ENCODE results near the gene ATXN7L1.
A peak's percentile ranks its signal among the peaks of the same experiment; 100 is the strongest.

ATXN7L1 gene, protein sequence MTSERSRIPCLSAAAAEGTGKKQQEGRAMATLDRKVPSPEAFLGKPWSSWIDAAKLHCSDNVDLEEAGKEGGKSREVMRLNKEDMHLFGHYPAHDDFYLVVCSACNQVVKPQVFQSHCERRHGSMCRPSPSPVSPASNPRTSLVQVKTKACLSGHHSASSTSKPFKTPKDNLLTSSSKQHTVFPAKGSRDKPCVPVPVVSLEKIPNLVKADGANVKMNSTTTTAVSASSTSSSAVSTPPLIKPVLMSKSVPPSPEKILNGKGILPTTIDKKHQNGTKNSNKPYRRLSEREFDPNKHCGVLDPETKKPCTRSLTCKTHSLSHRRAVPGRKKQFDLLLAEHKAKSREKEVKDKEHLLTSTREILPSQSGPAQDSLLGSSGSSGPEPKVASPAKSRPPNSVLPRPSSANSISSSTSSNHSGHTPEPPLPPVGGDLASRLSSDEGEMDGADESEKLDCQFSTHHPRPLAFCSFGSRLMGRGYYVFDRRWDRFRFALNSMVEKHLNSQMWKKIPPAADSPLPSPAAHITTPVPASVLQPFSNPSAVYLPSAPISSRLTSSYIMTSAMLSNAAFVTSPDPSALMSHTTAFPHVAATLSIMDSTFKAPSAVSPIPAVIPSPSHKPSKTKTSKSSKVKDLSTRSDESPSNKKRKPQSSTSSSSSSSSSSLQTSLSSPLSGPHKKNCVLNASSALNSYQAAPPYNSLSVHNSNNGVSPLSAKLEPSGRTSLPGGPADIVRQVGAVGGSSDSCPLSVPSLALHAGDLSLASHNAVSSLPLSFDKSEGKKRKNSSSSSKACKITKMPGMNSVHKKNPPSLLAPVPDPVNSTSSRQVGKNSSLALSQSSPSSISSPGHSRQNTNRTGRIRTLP

GRCh38 chr7:105876091-105876963 lies at the start of gene ATXN7L1:
Gene ATXN7L1, minus strand, starts transcription at chr7:105876599. Its CDS starts 41 bp downstream, at chr7:105876558.
- Histone ChIP-seq H2AFZ (ENCODE audit: low read length) (peak within 1 kb of the TSS; percentile 97), H3K27me3 (replicated peaks; ENCODE audit: insufficient read depth, low read length) (peaks cover 10% of the 10 kb centered on the region), H3K36me3 (replicated peaks; ENCODE audit: insufficient read depth, low read length) (no peaks in the 10 kb centered on the region), H3F3A (ENCODE audit: insufficient read depth, low read length) (no peaks in the 10 kb centered on the region), H3K9ac (ENCODE audit: low read length) (peak within 1 kb of the TSS; percentile 66), H3K79me2 (ENCODE audit: low read length) (no peaks in the 10 kb centered on the region), H3K9me2 (replicated peaks; ENCODE audit: insufficient read depth, low read length) (no peaks in the 10 kb centered on the region), H3K9me3 (replicated peaks; ENCODE audit: insufficient read depth, low read length) (no peaks in the 10 kb centered on the region), H4K20me1 (ENCODE audit: insufficient read depth, low read length) (no peaks in the 10 kb centered on the region), H3K4me3 (ENCODE audit: low read length) (peak within 1 kb of the TSS; percentile 75), H3K4me2 (ENCODE audit: low read depth, low read length) (peak within 1 kb of the TSS; percentile 97), H3K27ac (ENCODE audit: low read length) (no peak within 1 kb of the TSS), H3K4me1 (ENCODE audit: low read length) (peaks cover 3% of the 10 kb centered on the region; the same call in 1 of the 2 replicates)
- peak; percentile 79 for DNase-seq
- TF ChIP-seq EZH2phosphoT487 (IDR thresholded peaks at IDR 0.05; ENCODE audit: low read length) (no peak), EZH2 (optimal IDR thresholded peaks at IDR 0.05; ENCODE audit: low read depth, low read length) (no peak)
- TF ChIP-seq, protein P1, sequence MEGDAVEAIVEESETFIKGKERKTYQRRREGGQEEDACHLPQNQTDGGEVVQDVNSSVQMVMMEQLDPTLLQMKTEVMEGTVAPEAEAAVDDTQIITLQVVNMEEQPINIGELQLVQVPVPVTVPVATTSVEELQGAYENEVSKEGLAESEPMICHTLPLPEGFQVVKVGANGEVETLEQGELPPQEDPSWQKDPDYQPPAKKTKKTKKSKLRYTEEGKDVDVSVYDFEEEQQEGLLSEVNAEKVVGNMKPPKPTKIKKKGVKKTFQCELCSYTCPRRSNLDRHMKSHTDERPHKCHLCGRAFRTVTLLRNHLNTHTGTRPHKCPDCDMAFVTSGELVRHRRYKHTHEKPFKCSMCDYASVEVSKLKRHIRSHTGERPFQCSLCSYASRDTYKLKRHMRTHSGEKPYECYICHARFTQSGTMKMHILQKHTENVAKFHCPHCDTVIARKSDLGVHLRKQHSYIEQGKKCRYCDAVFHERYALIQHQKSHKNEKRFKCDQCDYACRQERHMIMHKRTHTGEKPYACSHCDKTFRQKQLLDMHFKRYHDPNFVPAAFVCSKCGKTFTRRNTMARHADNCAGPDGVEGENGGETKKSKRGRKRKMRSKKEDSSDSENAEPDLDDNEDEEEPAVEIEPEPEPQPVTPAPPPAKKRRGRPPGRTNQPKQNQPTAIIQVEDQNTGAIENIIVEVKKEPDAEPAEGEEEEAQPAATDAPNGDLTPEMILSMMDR (IDR thresholded peaks at IDR 0.05; ENCODE audit: low read length) = peak; percentile 10

GRCh38 chr7:105926131-105926530 lies 49.7 kb upstream of the ATXN7L1 start:
- no peak for DNase-seq
- H3K9ac ChIP-seq (ENCODE audit: low read length) = no peak overlapping the region
- H3K9me3 ChIP-seq (replicated peaks; ENCODE audit: insufficient read depth, low read length) = no peaks in the 10 kb centered on the region
- no peaks in the 10 kb centered on the region for H3K79me2 ChIP-seq (ENCODE audit: low read length)
- H3K4me3 ChIP-seq (ENCODE audit: low read length) = no peak overlapping the region
- no peak overlapping the region for H2AFZ ChIP-seq (ENCODE audit: low read length)
- no peak for TF ChIP-seq EZH2phosphoT487 (IDR thresholded peaks at IDR 0.05; ENCODE audit: low read length)
- TF ChIP-seq, protein P1 (IDR thresholded peaks at IDR 0.05; ENCODE audit: low read length) = no peak
- no peak for TF ChIP-seq EZH2 (optimal IDR thresholded peaks at IDR 0.05; ENCODE audit: low read depth, low read length)
- no peaks in the 10 kb centered on the region for H3K36me3 ChIP-seq (replicated peaks; ENCODE audit: insufficient read depth, low read length)
- no peaks in the 10 kb centered on the region for H4K20me1 ChIP-seq (ENCODE audit: insufficient read depth, low read length)
- no peak overlapping the region for H3K4me2 ChIP-seq (ENCODE audit: low read depth, low read length)
- peaks cover 9% of the 10 kb centered on the region for H3F3A ChIP-seq (ENCODE audit: insufficient read depth, low read length)
- no peaks in the 10 kb centered on the region for H3K27me3 ChIP-seq (replicated peaks; ENCODE audit: insufficient read depth, low read length)
- H3K27ac ChIP-seq (ENCODE audit: low read length) = no peak overlapping the region
- 0 out of 2 replicates have a peak, but pooled peaks cover 4% of the 10 kb centered on the region for H3K4me1 ChIP-seq (ENCODE audit: low read length)
- no peaks in the 10 kb centered on the region for H3K9me2 ChIP-seq (replicated peaks; ENCODE audit: insufficient read depth, low read length)

- H3K27ac ChIP-seq (ENCODE audit: low read length) = no peak overlapping the region
- H3K9me2 ChIP-seq (replicated peaks; ENCODE audit: insufficient read depth, low read length) = no peaks in the 10 kb centered on the region
- peak; percentile 52 for DNase-seq
- H3K4me2 ChIP-seq (ENCODE audit: low read depth, low read length) = no peak overlapping the region
- H4K20me1 ChIP-seq (ENCODE audit: insufficient read depth, low read length) = no peaks in the 10 kb centered on the region
- 0 out of 2 replicates have a peak, but pooled peaks cover 4% of the 10 kb centered on the region for H3K4me1 ChIP-seq (ENCODE audit: low read length)
- H3K9ac ChIP-seq (ENCODE audit: low read length) = no peak overlapping the region
- H3K9me3 ChIP-seq (replicated peaks; ENCODE audit: insufficient read depth, low read length) = no peaks in the 10 kb centered on the region
- H2AFZ ChIP-seq (ENCODE audit: low read length) = no peak overlapping the region
- peaks cover 9% of the 10 kb centered on the region for H3F3A ChIP-seq (ENCODE audit: insufficient read depth, low read length)
- no peaks in the 10 kb centered on the region for H3K36me3 ChIP-seq (replicated peaks; ENCODE audit: insufficient read depth, low read length)
- TF ChIP-seq, protein P1 (IDR thresholded peaks at IDR 0.05; ENCODE audit: low read length) = no peak
- TF ChIP-seq EZH2phosphoT487 (IDR thresholded peaks at IDR 0.05; ENCODE audit: low read length) (no peak), EZH2 (optimal IDR thresholded peaks at IDR 0.05; ENCODE audit: low read depth, low read length) (no peak)
- no peaks in the 10 kb centered on the region for H3K27me3 ChIP-seq (replicated peaks; ENCODE audit: insufficient read depth, low read length)
- no peak overlapping the region for H3K4me3 ChIP-seq (ENCODE audit: low read length)
- H3K79me2 ChIP-seq (ENCODE audit: low read length) = no peaks in the 10 kb centered on the region
These were observed 48.5 kb upstream of the ATXN7L1 start for GRCh38 chr7:105924945-105925344.

Data from MM.1S (cell line).